Activated naive CD4-positive, alpha-beta T cell treated with anti-CD3 and anti-CD28 coated beads, Interleukin-2, amount 50 U/mL, for 16 hours (primary cell): ENCODE results near the gene CDH20.
"Not testable (repeated sequence)": the region's sequence is repeated elsewhere in the genome, so short reads cannot be mapped to it uniquely, and the experiment has no call there.

Experiments used
- DNase-seq: peaks from one replicate; pipeline ENCODE4 v3.0.0-alpha.2; 2020

CDH20 gene

GRCh38 chr18:61350578-61350977, 17.3 kb downstream of the CDH20 start:
- no peak for DNase-seq

GRCh38 chr18:61352059-61352458, 18.8 kb downstream of the CDH20 start:
- DNase-seq = no peak

DNA sequence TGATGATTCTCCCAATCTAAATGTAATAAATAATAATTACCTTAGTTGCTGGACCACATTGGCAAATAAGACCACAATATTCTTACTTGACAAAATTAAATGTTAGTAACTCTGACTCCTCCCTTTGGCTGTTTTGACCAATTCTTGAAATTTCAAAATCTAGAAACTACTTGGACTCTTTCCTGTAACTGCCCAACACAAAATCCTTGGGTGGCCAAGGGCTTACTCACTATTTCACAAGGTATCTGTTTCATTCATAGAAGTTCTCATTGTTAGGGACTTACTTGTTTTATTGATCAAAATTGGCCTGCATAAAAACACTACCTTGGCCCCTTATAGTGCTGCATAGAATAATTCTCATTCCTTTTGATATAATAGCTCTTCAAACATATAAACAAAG, 19.4 kb downstream of the CDH20 start:
- no peak for DNase-seq

- DNase-seq = no peak
Measured at GRCh38 chr18:61360404-61361383, 27.5 kb downstream of the CDH20 start.

GRCh38 chr18:61362511-61362910, 29.3 kb downstream of the CDH20 start:
- DNase-seq = no peak

DNA sequence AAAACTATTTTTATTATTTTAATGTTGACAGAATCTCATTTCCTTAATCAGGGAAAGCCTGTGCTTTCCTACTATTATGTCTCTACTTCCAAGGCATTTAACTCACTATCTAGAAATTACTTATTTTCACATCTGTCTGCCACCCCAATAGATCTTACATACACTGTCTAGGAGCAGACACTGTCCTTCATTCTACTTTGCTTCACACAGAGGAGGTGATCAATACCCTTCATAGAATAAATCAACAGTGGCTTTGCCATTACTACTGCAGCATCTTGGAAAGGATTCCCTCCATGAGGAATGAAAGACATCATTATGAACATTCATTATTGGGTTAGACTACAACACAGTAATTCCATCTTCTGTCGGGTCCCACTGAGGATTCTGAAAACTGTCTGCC, 31.7 kb downstream of the CDH20 start:
- no peak for DNase-seq

GRCh38 chr18:61368001-61368400, 34.8 kb downstream of the CDH20 start:
- DNase-seq = no peak

- DNase-seq = not testable (repeated sequence)
Measured at GRCh38 chr18:61369671-61370070, 36.4 kb downstream of the CDH20 start.

DNA sequence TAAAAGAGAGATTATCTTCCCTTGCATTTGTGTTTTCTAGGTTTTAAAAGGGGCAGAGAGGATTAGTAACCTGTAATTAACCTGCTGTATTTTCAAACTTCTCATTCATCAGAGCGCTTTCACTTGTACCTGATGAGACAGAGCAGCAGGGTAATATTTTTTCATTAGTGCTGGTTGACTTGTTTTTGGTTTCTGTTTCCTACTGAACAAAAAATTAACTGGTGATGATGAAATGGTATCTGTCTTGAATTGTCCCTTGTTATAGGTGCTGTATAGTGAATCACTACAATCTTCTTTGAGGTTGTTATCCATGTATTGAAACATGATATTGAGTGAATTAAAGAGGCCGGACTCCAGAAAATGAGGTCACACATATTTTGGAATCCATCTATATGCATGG, 37.9 kb downstream of the CDH20 start:
- DNase-seq = no peak

- no peak for DNase-seq
Measured at GRCh38 chr18:61379827-61380226, 46.6 kb downstream of the CDH20 start.

DNA sequence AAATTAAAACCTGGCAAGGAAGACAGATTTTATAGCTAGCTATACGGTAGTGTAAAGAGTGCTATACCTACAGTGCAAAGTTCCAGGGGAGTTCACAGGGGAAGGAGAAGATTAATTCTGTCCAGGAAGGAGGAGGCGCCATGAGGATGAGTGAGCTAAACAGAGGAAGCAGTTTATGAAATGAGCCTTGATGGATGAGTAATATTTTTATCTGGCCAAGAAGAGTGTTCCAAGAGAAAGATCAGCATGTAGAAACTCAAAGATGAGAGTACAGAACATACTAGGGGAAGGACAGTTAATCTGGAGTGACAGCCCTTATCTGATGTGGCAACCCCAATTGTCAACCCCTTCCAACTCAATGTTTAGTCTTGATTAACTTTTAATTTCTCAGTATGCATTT, 54.8 kb downstream of the CDH20 start:
- no peak for DNase-seq

DNA sequence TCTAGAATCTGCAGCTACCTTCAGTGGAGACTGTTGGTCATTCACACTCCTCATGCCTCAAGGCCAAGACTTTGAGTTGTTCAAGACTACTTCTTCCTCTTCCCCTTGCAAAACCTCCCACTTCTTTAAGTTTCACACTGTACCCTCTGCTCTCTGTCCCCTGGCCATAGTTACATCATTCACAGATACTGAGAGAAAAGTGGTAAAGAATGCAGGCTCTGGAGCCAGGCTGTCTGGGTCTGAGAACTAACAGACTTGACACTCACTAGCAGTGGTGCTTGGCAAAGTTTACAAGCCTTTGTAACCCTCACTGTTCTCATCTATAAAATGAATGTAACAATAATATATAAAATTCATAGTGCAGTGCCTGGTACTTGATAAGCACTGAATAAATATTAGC, 61.8 kb downstream of the CDH20 start:
- no peak for DNase-seq

GRCh38 chr18:61397222-61397621, 64.0 kb downstream of the CDH20 start:
- no peak for DNase-seq

GRCh38 chr18:61398961-61399705, 65.9 kb downstream of the CDH20 start:
- DNase-seq = no peak

DNA sequence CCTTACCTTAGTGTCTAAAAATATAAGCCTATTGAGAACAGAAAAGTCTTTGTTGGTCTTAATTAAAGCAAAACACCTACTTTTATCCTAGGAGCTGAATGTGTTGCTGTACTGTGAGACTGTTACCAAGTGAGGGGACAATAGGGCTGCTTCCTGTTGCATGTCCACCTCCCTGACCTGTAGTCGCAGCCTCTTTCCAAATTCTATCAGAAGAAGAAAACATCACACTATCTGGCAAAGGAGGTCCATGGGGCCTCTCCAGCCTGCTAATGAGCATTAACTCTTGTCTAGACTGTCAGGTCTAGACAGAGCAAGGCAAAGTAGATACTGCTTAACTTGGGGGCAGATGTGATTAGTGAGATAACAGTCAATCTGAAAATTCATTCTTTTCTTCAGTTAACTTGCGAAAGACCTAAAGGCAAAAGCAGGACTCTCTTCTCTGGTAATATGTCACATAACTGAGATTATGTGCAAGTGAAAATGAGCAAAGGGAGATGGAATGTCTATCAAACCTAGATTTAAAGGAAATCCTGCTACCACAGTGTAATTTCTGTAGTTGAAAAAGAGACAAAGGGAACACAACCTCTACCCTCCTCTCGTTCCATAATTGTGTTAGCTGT, 66.9 kb downstream of the CDH20 start:
- DNase-seq = no peak

- DNase-seq = no peak
Measured at GRCh38 chr18:61400716-61401115, 67.5 kb downstream of the CDH20 start.

GRCh38 chr18:61402726-61403125, 69.5 kb downstream of the CDH20 start:
- DNase-seq = no peak

GRCh38 chr18:61413396-61413795, 80.2 kb downstream of the CDH20 start:
- DNase-seq = no peak

DNA sequence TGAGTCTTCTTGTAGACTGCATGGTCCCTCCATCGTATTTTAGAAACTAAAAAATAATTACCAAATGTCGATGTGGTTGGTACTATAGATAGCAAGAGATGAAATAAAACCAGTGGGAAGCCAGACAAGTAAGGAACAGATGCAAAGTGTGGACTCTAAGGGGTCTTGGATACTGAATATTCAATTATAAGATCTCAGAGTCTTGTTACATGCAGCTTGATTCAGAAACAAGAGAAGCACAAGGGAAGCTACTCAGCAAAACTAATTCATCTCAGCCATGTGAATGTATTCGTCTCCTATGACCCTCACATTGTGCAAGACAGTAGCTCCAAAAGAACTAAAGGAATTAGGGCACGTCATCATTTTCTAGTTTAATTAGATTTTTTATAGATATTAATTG, 80.9 kb downstream of the CDH20 start:
- DNase-seq = no peak

- no peak for DNase-seq
Measured at GRCh38 chr18:61419763-61420162, 86.5 kb downstream of the CDH20 start.

DNA sequence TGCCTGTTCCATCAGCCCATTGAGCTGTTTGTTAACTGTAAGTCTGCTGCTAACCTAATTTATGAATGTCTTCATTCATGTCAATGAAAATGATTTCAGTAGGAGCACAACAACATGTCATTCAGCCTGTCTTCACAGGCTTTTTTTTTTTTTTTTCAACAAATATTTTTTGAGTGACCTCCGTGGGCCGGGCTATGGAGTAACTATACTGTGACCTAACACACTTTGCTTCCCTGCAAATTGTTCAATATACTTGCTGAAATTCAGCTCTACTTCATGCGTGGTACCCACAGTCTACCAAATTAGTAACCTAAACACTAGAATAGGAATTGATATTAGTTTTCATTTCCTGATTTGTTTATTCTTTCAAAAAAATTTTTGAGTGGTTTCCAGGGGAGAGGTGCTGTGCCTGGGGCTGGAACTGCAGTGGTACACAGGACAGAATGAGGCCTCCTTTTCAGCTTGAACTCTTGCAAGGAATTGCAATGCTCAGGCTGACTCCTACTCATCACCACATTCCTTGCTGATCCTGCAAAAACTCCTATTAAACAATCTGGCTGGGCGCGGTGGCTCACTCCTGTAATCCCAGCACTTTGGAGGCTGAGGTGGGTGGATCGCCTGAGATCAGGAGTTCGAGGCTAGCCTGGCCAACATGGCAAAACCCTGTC, 87.1 kb downstream of the CDH20 start:
- DNase-seq = no peak

GRCh38 chr18:61426492-61427053, 93.3 kb downstream of the CDH20 start:
- no peak for DNase-seq

GRCh38 chr18:61428266-61428665, 95.0 kb downstream of the CDH20 start:
- no peak for DNase-seq
